ENCODE measurements around the gene PLSCR5.

The PLSCR5 gene

GRCh38 chr3:146544002-146544928 is 60.9 kb downstream of the PLSCR5 start, which contains the start of gene PLSCR1:
TSS of gene PLSCR1 (minus strand) at chr3:146544607. CDS start at chr3:146536552, 8,055 bp downstream.
- in situ Hi-C loops (cut with MboI; ENCODE audit: low sequenced_read_pairs, unreplicated experiment) = no loop called here
- no peak for TF ChIP-seq CTCF (IDR thresholded peaks at IDR 0.05; ENCODE audit: borderline replicate concordance, control extremely low read depth, extremely low read depth, insufficient read depth, missing control alignments)
- DNase-seq (ENCODE audit: low spot score) = peak; percentile 80

GRCh38 chr3:146543461-146544001 is 61.6 kb downstream of the PLSCR5 start:
- in situ Hi-C loops (cut with MboI; ENCODE audit: low sequenced_read_pairs, unreplicated experiment) = no loop called here
- TF ChIP-seq CTCF (IDR thresholded peaks at IDR 0.05; ENCODE audit: borderline replicate concordance, control extremely low read depth, extremely low read depth, insufficient read depth, missing control alignments) = no peak
- DNase-seq (ENCODE audit: low spot score) = no peak

GRCh38 chr3:146542978-146543377 is 62.2 kb downstream of the PLSCR5 start:
- in situ Hi-C loops (cut with MboI; ENCODE audit: low sequenced_read_pairs, unreplicated experiment) = no loop called here
- no peak for TF ChIP-seq CTCF (IDR thresholded peaks at IDR 0.05; ENCODE audit: borderline replicate concordance, control extremely low read depth, extremely low read depth, insufficient read depth, missing control alignments)
- DNase-seq (ENCODE audit: low spot score) = no peak

- DNase-seq (ENCODE audit: low spot score) = no peak
- in situ Hi-C loops (cut with MboI; ENCODE audit: low sequenced_read_pairs, unreplicated experiment) = no loop called here
- no peak for TF ChIP-seq CTCF (IDR thresholded peaks at IDR 0.05; ENCODE audit: borderline replicate concordance, control extremely low read depth, extremely low read depth, insufficient read depth, missing control alignments)
These were observed 63.0 kb downstream of the PLSCR5 start for GRCh38 chr3:146542179-146542578.

- no peak for TF ChIP-seq CTCF (IDR thresholded peaks at IDR 0.05; ENCODE audit: borderline replicate concordance, control extremely low read depth, extremely low read depth, insufficient read depth, missing control alignments)
- in situ Hi-C loops (cut with MboI; ENCODE audit: low sequenced_read_pairs, unreplicated experiment) = no loop called here
- DNase-seq (ENCODE audit: low spot score) = no peak
These were observed 64.2 kb downstream of the PLSCR5 start for GRCh38 chr3:146540978-146541377.

GRCh38 chr3:146540236-146540635 is 64.9 kb downstream of the PLSCR5 start:
- in situ Hi-C loops (cut with MboI; ENCODE audit: low sequenced_read_pairs, unreplicated experiment) = no loop called here
- TF ChIP-seq CTCF (IDR thresholded peaks at IDR 0.05; ENCODE audit: borderline replicate concordance, control extremely low read depth, extremely low read depth, insufficient read depth, missing control alignments) = no peak
- peak; percentile 20 for DNase-seq (ENCODE audit: low spot score)
